ENCODE results near the gene ASCC3.

DNA sequence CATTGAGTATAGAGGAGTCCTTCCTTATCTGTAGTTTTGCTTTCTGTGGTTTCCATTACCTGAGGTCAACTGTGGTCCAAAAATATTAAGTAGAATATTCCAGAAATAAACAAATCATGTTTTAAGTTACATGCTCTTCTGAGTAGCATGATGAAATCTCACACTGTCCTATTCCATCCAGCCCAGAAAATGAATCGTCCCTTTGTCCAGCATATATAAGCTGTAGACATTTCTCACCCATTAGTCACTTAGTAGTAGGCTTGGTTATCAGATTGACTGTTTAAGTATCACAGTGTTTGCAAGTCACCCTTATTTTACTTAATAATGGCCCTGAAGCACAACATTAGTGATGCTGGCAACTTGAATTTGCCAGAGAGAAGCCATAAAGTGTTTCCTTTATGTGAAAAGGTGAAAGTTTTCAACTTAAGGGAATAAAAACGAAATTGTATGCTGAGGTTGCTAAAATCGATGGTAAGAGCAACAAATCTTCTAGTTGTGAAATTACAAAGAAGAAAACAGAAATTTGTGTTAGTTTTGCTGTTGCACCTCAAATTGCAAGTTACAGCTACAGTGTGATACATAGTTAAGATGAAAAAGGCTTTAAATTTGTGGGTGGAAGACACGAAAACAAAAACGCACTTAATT is 217.8 kb downstream of the ASCC3 start:
- TF ChIP-seq, protein P1, sequence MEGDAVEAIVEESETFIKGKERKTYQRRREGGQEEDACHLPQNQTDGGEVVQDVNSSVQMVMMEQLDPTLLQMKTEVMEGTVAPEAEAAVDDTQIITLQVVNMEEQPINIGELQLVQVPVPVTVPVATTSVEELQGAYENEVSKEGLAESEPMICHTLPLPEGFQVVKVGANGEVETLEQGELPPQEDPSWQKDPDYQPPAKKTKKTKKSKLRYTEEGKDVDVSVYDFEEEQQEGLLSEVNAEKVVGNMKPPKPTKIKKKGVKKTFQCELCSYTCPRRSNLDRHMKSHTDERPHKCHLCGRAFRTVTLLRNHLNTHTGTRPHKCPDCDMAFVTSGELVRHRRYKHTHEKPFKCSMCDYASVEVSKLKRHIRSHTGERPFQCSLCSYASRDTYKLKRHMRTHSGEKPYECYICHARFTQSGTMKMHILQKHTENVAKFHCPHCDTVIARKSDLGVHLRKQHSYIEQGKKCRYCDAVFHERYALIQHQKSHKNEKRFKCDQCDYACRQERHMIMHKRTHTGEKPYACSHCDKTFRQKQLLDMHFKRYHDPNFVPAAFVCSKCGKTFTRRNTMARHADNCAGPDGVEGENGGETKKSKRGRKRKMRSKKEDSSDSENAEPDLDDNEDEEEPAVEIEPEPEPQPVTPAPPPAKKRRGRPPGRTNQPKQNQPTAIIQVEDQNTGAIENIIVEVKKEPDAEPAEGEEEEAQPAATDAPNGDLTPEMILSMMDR (IDR thresholded peaks at IDR 0.05) = no peak
- no peak for TF ChIP-seq POLR2A (IDR thresholded peaks at IDR 0.05)

Data from adrenal gland (tissue), 5 donors.